Measurements from ENCODE around the gene MYO3B.
A peak's percentile ranks its signal among the peaks of the same experiment; 100 is the strongest.

The MYO3B gene

GRCh38 chr2:170144761-170145160 is 33.2 kb upstream of the MYO3B start:
- no peak for DNase-seq (ENCODE audit: low read depth)
- no peak for TF ChIP-seq CTCF (IDR thresholded peaks at IDR 0.05; ENCODE audit: insufficient read depth, low read depth, low read length, missing control alignments)
- no peak overlapping the region for H3K4me3 ChIP-seq (ENCODE audit: low read length)

GRCh38 chr2:170145191-170145590 is 32.8 kb upstream of the MYO3B start:
- no peak overlapping the region for H3K4me3 ChIP-seq (ENCODE audit: low read length)
- peak; percentile 59 for DNase-seq (ENCODE audit: low read depth)
- TF ChIP-seq CTCF (IDR thresholded peaks at IDR 0.05; ENCODE audit: insufficient read depth, low read depth, low read length, missing control alignments) = no peak

- no peak for DNase-seq (ENCODE audit: low read depth)
- no peak for TF ChIP-seq CTCF (IDR thresholded peaks at IDR 0.05; ENCODE audit: insufficient read depth, low read depth, low read length, missing control alignments)
Measured at GRCh38 chr2:170145675-170146432, 32.1 kb upstream of the MYO3B start.

GRCh38 chr2:170146784-170147183 is 31.2 kb upstream of the MYO3B start:
- no peak overlapping the region for H3K4me3 ChIP-seq (ENCODE audit: low read length)
- TF ChIP-seq CTCF (IDR thresholded peaks at IDR 0.05; ENCODE audit: insufficient read depth, low read depth, low read length, missing control alignments) = no peak
- DNase-seq (ENCODE audit: low read depth) = no peak

More at GRCh38 chr2:170145675-170146432, 32.1 kb upstream of the MYO3B start:
- H3K4me3 ChIP-seq (ENCODE audit: low read length) = no peak overlapping the region

- DNase-seq (ENCODE audit: low read depth) = peak; percentile 97
- TF ChIP-seq CTCF (IDR thresholded peaks at IDR 0.05; ENCODE audit: insufficient read depth, low read depth, low read length, missing control alignments) = no peak
- no peak overlapping the region for H3K4me3 ChIP-seq (ENCODE audit: low read length)
Measured at GRCh38 chr2:170147576-170147975, 30.4 kb upstream of the MYO3B start.

- TF ChIP-seq CTCF (IDR thresholded peaks at IDR 0.05; ENCODE audit: insufficient read depth, low read depth, low read length, missing control alignments) = no peak
- DNase-seq (ENCODE audit: low read depth) = peak; percentile 78
- no peak overlapping the region for H3K4me3 ChIP-seq (ENCODE audit: low read length)
Measured at GRCh38 chr2:170148161-170148560, 29.8 kb upstream of the MYO3B start.

GRCh38 chr2:170152421-170152820 is 25.5 kb upstream of the MYO3B start:
- DNase-seq (ENCODE audit: low read depth) = no peak
- no peak overlapping the region for H3K4me3 ChIP-seq (ENCODE audit: low read length)
- TF ChIP-seq CTCF (IDR thresholded peaks at IDR 0.05; ENCODE audit: insufficient read depth, low read depth, low read length, missing control alignments) = no peak

Data from epithelial cell of esophagus (primary cell).